Middle frontal gyrus (tissue), 1 donor: ENCODE data around the gene LIG1.
"Not testable (repeated sequence)": the region's sequence is repeated elsewhere in the genome, so short reads cannot be mapped to it uniquely, and the experiment has no call there.

ENCODE experiments used
- DNase-seq: peaks from one replicate; pipeline ENCODE4 v3.0.0-alpha.2; 2015; ENCODE audit warnings: low spot score; ENCODE audit errors: extremely low spot score

The LIG1 gene

DNA sequence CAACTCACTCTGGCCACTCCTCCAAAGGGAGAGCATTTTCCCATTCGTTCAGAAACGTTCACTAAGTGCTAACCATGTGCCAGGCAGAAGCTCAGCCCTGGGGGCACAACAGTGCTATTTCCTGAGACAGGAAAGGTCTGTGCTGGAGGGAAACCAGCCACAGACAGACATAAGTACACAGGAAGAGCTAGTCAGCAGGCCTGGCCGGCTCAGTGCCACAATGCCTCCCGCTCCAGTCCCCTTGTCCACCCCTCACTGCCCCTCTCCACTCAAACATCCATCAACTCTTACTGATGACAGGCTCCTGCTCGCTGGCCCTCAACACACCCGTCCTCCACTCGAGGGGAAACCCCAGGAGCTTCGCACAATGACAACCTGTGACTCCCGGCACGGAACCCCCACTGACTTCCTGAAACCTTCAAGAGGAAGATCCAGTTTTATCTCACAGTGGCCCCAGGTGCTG is 48.2 kb downstream of the LIG1 start:
- DNase-seq, result no peak

- no peak for DNase-seq
Measured at GRCh38 chr19:48121066-48121465, 49.1 kb downstream of the LIG1 start.

- DNase-seq, result no peak
Measured at GRCh38 chr19:48120505-48120904, 49.6 kb downstream of the LIG1 start.

DNA sequence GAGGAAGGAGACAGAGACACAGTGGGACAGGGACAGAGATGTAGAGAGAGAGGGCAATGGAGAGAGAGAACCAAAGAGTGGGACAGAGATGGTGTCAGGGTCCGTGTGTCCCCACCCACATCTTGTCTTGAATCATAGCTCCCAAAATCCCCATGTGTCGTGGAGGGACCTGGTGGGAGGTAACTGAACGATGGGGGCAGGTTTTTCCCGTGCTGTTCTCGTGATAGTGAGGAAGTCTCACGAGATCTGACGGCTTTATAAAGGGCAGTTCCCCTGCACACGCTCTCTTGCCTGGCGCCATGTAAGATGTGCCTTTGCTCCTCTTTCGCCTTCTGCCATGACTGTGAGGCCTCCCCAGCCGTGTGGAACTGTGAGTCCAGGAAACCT is 52.0 kb downstream of the LIG1 start:
- no peak for DNase-seq

GRCh38 chr19:48117515-48118130 is 52.5 kb downstream of the LIG1 start:
- no peak for DNase-seq

DNA sequence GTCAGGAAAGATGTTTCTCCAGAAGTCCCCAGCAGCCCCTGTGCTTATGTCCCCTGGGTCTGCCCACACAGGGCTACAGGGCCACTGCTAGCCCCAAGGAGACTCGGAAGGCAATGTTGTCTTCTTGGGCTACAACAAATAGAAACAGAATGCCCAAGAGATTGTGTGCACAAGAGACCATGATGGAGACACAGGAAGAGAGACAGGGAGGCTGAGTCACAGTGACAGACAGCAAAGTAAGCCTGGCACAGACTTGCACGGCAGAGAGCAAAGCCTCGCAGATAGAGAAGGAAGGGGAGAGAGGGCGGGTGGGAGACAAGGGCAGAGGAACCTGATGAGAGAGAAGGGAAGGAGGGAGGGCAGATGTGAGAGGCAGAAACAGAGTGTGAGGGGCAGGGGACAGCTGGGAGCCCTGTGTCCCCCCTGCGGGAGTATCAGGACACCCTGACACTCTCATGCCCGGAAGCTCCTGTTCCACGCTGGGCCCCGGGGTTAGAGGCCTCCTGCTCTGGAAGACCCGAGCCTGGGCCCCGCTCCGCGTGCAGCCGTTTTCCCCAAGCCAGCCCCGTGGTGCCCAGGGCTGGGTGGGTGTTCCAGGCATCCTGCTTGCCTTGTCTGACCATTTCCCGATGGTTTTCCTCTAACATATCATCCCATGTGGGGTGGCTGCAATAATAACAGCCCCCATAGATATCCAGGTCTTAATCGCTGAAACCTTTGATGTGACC is 56.8 kb downstream of the LIG1 start:
- DNase-seq, result no peak

GRCh38 chr19:48111280-48111679 is 58.9 kb downstream of the LIG1 start:
- no peak for DNase-seq

DNA sequence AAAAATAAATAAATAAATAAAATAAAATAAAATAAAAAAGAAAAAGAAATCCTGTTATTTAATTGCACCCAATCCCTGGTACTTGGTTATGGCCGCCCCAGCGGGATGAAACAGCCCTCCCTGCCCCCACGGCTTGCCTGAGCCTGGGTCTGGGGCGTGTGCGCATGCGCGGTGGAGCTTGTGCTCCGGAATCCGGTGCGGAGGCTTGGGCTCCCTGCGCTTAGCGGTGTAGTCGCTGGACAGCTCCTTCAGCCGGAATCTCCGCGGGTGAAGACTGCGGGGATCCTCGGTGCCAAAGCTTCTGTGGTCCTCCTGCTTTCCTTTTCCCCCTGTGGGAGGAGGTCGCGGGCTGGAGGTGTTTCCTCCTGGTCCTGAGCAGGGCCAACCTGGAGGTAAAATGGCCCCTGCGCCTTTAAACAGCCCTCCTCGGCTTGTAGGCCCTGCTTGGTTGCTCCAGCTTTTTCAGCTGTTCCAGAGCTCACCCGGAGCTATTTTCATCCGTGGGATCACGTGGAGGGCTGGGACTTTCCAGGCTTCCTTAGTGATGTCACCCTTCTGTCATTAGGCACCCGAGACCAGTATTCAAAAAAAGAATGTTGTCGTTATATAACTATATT is 59.7 kb downstream of the LIG1 start, which contains the start of gene PLA2G4C:
PLA2G4C (minus strand) TSS at position 468 of the 617 bp plus-strand sequence. CDS start 4,288 bp downstream, outside the sequence.
- DNase-seq, result peak; percentile 82

DNA sequence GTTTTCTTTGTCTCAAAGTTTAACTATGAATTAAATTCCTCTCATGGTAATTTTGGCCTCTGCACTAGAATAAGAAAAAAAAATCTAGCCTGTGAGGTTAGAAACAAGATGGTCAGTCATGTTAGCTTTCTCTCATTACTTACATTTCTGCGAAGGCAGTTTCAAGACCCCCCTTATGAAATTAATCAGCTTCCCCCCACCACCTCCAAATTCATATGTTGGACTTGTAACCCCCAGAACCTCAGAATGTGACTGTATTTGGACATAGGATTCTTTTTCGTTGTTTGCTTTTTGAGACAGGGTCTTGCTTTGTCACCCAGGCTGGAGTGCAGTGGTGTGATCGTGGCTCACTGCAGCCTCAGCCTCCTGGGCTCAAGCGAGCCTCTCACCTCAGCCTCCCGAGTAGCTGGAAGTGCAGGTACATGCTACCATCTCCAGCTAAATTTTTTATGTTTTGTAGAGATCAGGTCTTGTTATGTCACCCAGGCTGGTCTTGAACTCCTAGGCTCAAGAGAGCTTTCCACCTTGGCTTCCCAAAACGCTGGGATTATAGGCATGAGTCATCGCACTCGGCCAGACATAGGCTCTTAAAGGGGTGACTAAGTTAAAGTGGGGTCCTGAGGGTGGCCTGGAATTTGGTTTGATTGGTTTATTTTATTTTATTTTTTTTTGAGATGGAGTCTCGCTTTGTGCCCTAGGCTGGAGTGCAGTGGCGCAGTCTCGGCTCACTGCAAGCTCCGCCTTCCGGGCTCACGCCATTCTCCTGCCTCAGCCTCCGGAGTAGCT is 61.0 kb downstream of the LIG1 start:
- DNase-seq, result no peak

- DNase-seq, result no peak
Measured at GRCh38 chr19:48103922-48104321, 66.2 kb downstream of the LIG1 start.

DNA sequence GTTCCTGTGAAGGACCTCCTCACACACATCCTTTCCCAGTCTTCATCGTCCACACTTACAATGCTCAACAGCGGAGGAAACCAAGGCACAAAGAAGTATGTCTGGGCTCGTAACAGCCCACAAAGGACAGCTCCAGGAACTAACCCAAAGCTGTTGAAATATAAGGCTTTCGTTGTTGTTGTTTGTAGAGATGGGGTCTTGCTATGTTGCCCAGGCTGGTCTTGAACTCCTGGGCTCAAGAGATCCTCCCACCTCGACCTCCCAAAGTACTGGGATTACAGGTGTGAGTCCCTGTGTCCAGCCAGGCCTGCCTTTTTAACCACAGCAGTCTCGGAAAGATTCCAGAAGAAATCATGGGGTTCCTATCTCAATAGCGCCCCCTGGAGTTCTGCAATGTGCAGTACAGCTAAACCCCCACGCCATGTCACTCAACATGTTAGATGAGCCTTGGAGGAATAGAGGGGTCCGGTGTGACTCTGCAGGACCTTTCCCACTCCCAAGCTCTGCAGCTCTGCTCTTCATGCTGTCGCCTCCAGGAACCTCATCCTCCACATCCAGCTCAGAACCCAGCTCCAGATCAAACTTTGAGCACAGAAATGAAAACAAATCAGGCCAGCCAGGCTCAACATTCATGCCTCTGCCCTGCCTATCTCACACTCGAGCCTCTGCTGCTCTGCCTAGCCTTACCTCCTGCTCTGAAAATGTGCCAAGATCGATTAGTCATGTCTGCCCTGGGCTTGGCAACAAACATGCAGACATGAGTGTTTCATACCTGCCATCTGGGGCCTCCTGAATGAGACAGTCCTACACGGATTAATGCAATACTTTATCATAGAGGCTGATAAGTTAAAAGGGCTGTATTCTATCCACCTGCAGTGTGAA is 67.0 kb downstream of the LIG1 start:
- no peak for DNase-seq

DNA sequence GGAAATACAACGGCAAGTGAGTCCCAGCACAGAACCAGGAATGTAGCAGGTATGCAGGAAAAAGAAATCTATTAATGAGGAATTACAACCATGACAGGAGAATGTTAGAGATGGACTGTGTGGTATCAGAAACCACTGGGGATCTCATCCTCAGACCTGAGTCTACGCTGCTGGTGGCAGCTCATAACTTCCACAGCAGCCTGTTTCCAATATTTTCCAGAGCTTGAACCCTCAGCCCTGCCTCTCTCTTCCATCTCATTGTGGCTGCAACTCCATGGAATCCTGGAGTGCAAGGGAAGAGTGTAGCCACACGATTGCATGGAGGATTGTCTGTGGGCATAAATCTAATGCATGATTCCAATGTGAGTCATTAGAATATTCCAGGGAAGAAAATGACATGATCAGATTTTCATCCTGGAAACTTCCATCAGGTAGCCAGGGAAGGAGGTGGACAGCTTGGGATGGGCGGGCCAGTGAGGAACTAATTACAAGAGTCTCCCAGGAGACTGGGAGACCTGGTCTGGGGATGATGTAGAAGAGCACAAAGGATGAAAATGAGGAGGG is 74.5 kb downstream of the LIG1 start:
- DNase-seq, result no peak

- DNase-seq, result no peak
Measured at GRCh38 chr19:48094855-48095203, 75.3 kb downstream of the LIG1 start.

DNA sequence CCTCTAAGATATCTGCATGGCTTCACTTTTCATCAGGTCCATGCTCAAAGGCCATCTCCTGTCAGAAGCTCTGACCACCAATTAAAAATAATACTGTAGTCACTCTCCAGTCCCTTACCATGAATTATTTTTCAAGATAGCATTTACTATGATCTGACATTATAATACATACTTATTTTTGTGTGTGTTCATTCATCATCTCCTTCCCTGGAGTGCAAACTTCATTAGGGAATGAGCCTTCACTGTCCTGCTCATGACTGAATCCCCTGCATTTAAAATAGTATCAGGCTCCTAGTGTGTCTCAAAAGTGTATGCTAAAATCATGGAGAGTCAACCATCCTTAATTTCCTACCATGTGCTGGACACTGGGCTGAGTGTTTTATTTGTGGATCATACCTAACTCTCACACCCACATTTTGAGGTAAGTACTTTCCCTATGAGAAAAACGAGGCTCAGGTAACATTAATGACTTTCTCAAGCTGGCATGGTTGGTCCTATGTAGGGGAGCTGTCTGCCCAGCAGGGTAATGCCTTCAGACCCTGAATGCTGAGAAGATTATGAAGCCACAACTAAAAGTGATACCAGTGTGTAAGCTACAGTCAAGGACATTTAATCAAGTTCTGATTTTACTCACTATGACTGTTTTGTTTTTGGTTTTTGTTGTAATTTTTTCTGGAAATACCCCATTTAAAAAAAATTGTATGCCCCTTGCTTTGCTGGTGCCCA is 75.9 kb downstream of the LIG1 start:
- DNase-seq, result no peak

- not testable (repeated sequence) for DNase-seq
Measured at GRCh38 chr19:48091111-48091718, 78.9 kb downstream of the LIG1 start.

- peak; percentile 29 for DNase-seq
Measured at GRCh38 chr19:48090281-48090802, 79.8 kb downstream of the LIG1 start.

- DNase-seq, result not testable (repeated sequence)
Measured at GRCh38 chr19:48088991-48089390, 81.2 kb downstream of the LIG1 start.

GRCh38 chr19:48085904-48086864 is 84.0 kb downstream of the LIG1 start:
- DNase-seq, result no peak
